GM19239 (cell line): ENCODE measurements around the gene MAPK8IP3.

Experiments
- DNase-seq: peaks from one replicate; pipeline ENCODE4 v3.0.0; 2011; ENCODE audit warnings: low spot score; ENCODE audit not compliant: insufficient read length
- FAIRE-seq: peaks from 2 replicates; lab custom pipeline; 2011; peaks lifted over from hg19 to GRCh38; lab: Jason Lieb, UNC

MAPK8IP3 gene

GRCh38 chr16:1758923-1759322 is 52.9 kb downstream of the MAPK8IP3 start:
- FAIRE-seq (no peak), DNase-seq (no peak)

- FAIRE-seq (no peak), DNase-seq (no peak)
These were observed 53.5 kb downstream of the MAPK8IP3 start for GRCh38 chr16:1759511-1759910.

- FAIRE-seq = no peak
These were observed 54.9 kb downstream of the MAPK8IP3 start for GRCh38 chr16:1760911-1761310.

GRCh38 chr16:1761751-1762150 is 55.8 kb downstream of the MAPK8IP3 start:
- FAIRE-seq (no peak), DNase-seq (no peak)

More at GRCh38 chr16:1760911-1761310, 54.9 kb downstream of the MAPK8IP3 start:
- DNase-seq = no peak

GRCh38 chr16:1762196-1762878 is 56.3 kb downstream of the MAPK8IP3 start:
- DNase-seq (no peak), FAIRE-seq (no peak)

- FAIRE-seq (no peak), DNase-seq (no peak)
These were observed 57.0 kb downstream of the MAPK8IP3 start for GRCh38 chr16:1762879-1763520.

GRCh38 chr16:1763521-1764511 is 57.8 kb downstream of the MAPK8IP3 start:
- DNase-seq (no peak), FAIRE-seq (no peak)

- no peak for FAIRE-seq
These were observed 59.0 kb downstream of the MAPK8IP3 start for GRCh38 chr16:1764971-1765370.

GRCh38 chr16:1765826-1766225 is 59.8 kb downstream of the MAPK8IP3 start:
- no peak for DNase-seq
- FAIRE-seq = no peak

More at GRCh38 chr16:1764971-1765370, 59.0 kb downstream of the MAPK8IP3 start:
- no peak for DNase-seq

GRCh38 chr16:1766231-1766630 is 60.2 kb downstream of the MAPK8IP3 start:
- FAIRE-seq (no peak), DNase-seq (no peak)

GRCh38 chr16:1766701-1767100 is 60.7 kb downstream of the MAPK8IP3 start:
- DNase-seq (no peak), FAIRE-seq (no peak)

GRCh38 chr16:1767116-1767994 is 61.4 kb downstream of the MAPK8IP3 start:
- DNase-seq = no peak
- FAIRE-seq = no peak

- DNase-seq (no peak), FAIRE-seq (no peak)
These were observed 62.2 kb downstream of the MAPK8IP3 start for GRCh38 chr16:1768061-1768766.

- DNase-seq (no peak), FAIRE-seq (no peak)
These were observed 62.9 kb downstream of the MAPK8IP3 start for GRCh38 chr16:1768767-1769401.

GRCh38 chr16:1769402-1770300 is 63.7 kb downstream of the MAPK8IP3 start:
- FAIRE-seq = no peak
- no peak for DNase-seq

- DNase-seq (peak; percentile 66), FAIRE-seq (no peak)
These were observed 64.6 kb downstream of the MAPK8IP3 start for GRCh38 chr16:1770328-1771187.
